ENCODE results near the gene GATA6. TPM values are rescaled to one million over a fixed set of nuclear protein-coding genes. Genes with fewer than 3 reads are reported as not detected.

The GATA6 gene
- total and polyA plus RNA-seq, 10 of the 15 experiments (the other 5 are each of a cell fraction or from before 2014, with no cell fraction given): 0.04 to 0.05 TPM; not detected in 8

Small RNA genes lying within 50 kb of the gene (small RNA-seq; reads per million reads assigned to genes)
- not detected for gene RNU6-702P
- not detected for gene RNU6ATAC20P

Other genes with a start within 250 kb of the GATA6 start
- not detected in 2 replicates for gene CTAGE1, start 248.3 kb downstream of the GATA6 start, total RNA-seq (2014; rRNA removed)
- gene CTAGE1, start 248.3 kb downstream of the GATA6 start, total RNA-seq (2014; rRNA removed; fragmentation: Illumina TruSeq; extraction: Trizol): not detected in 2 replicates
- not detected in 2 replicates for gene CTAGE1, start 248.3 kb downstream of the GATA6 start, total RNA-seq (2021)
- gene CTAGE1, start 248.3 kb downstream of the GATA6 start, polyA plus RNA-seq (2011; rRNA removed): 0.01 TPM in 1 of 2 replicates, not detected in the other
- gene CTAGE1, start 248.3 kb downstream of the GATA6 start, polyA plus RNA-seq (2014; fragmentation: Illumina TruSeq; extraction: Trizol): not detected in 2 replicates
- not detected for gene CTAGE1, start 248.3 kb downstream of the GATA6 start, polyA plus RNA-seq (2014; fragmentation: Nextera tagmentation; extraction: Ambion mirVana)
- gene CTAGE1, start 248.3 kb downstream of the GATA6 start, polyA plus RNA-seq (2014; rRNA removed): not detected in 2 replicates
- not detected for gene CTAGE1, start 248.3 kb downstream of the GATA6 start, polyA plus RNA-seq (2016; fragmentation: Nextera tagmentation; extraction: Ambion mirVana)

Measured in GM12878 (cell line).